GM12875 (cell line): ENCODE results near the gene ACYP2.
"Not testable (repeated sequence)": the region's sequence is repeated elsewhere in the genome, so short reads cannot be mapped to it uniquely, and the experiment has no call there.

ENCODE experiments used
- H3K4me3 ChIP-seq: one replicate; pipeline ENCODE4 v1.5.1; 2011; ENCODE audit warnings: low read depth, low read length, control low read depth
- CTCF ChIP-seq: IDR thresholded peaks from 2 replicates; pipeline ENCODE4 v1.5.1; 2011; ENCODE audit warnings: low read depth, mild to moderate bottlenecking, control low read depth, inconsistent platforms, low read length, moderate library complexity, borderline replicate concordance; ENCODE audit not compliant: insufficient read depth

ACYP2 gene

GRCh38 chr2:54115284-54116137 is at the start of gene ACYP2:
TSS of gene ACYP2 (plus strand) at chr2:54115615.
- H3K4me3 ChIP-seq, result peak within 1 kb of the TSS; percentile 55
- no peak for TF ChIP-seq CTCF

- no peak overlapping the region for H3K4me3 ChIP-seq
- no peak for TF ChIP-seq CTCF
Measured at GRCh38 chr2:54065891-54066290, 49.5 kb upstream of the ACYP2 start.

GRCh38 chr2:54067851-54068375 is 47.5 kb upstream of the ACYP2 start:
- H3K4me3 ChIP-seq, result no peak overlapping the region
- no peak for TF ChIP-seq CTCF

GRCh38 chr2:54072483-54072882 is 42.9 kb upstream of the ACYP2 start:
- H3K4me3 ChIP-seq, result not testable (repeated sequence)

- TF ChIP-seq CTCF, result no peak
- no peak overlapping the region for H3K4me3 ChIP-seq
Measured at GRCh38 chr2:54073796-54074195, 41.6 kb upstream of the ACYP2 start.

- no peak for TF ChIP-seq CTCF
- no peak overlapping the region for H3K4me3 ChIP-seq
Measured at GRCh38 chr2:54074606-54075341, 40.6 kb upstream of the ACYP2 start.

GRCh38 chr2:54076586-54076985 is 38.8 kb upstream of the ACYP2 start:
- no peak for TF ChIP-seq CTCF
- H3K4me3 ChIP-seq, result no peak overlapping the region
